GM23338 (cell line): ENCODE measurements around the gene FPGS. TPM values are rescaled to one million over a fixed set of nuclear protein-coding genes. Genes with fewer than 3 reads are reported as not detected.
A peak's percentile ranks its signal among the peaks of the same experiment; 100 is the strongest.

ENCODE experiments used
- ATAC-seq: fragments of 200-7000 bp; cut with Tn5 transposase; 3 replicates; pipeline ENCODE4 v1.9.1; 2020
- DNase-seq: peaks from one replicate; pipeline ENCODE4 v3.0.0-alpha.2; 2015; ENCODE audit warnings: low spot score
- H2AFZ ChIP-seq: fragments of 200-600 bp; sonication (generic); 2 replicates; pipeline ENCODE4 v1.8.0; 2016; ENCODE audit warnings: antibody characterized with exemption, mild to moderate bottlenecking, moderate library complexity
- H3F3A ChIP-seq: fragments of 200-600 bp; sonication (generic); replicated peaks from 2 replicates; pipeline ENCODE4 v1.8.0; 2017; ENCODE audit warnings: antibody characterized with exemption, mixed run types, low read depth
- H3K27ac ChIP-seq: fragments of 200-600 bp; sonication (generic); 2 replicates; pipeline ENCODE4 v1.6.1; 2016; ENCODE audit warnings: low read depth
- H3K27me3 ChIP-seq: fragments of 200-600 bp; sonication (generic); 2 replicates; pipeline ENCODE4 v1.8.0; 2016; ENCODE audit warnings: mild to moderate bottlenecking, mixed run types, moderate library complexity; ENCODE audit not compliant: insufficient read depth
- H3K36me3 ChIP-seq: fragments of 200-600 bp; sonication (generic); 2 replicates; pipeline ENCODE4 v1.8.0; 2016; ENCODE audit warnings: mild to moderate bottlenecking; ENCODE audit not compliant: insufficient read depth
- H3K4me1 ChIP-seq: fragments of 200-600 bp; sonication (generic); 2 replicates; pipeline ENCODE4 v1.8.0; 2016; ENCODE audit warnings: mild to moderate bottlenecking, moderate library complexity; ENCODE audit not compliant: insufficient read depth
- H3K4me2 ChIP-seq: fragments of 200-600 bp; sonication (generic); 2 replicates; pipeline ENCODE4 v1.7.1; 2017; ENCODE audit warnings: mixed run types
- H3K4me3 ChIP-seq: fragments of 200-600 bp; sonication (generic); 2 replicates; pipeline ENCODE4 v1.6.1; 2016; ENCODE audit warnings: mixed run types
- H3K79me2 ChIP-seq: fragments of 200-600 bp; sonication (generic); replicated peaks from 2 replicates; pipeline ENCODE4 v1.8.0; 2017; ENCODE audit warnings: mild to moderate bottlenecking; ENCODE audit not compliant: insufficient read depth
- H3K9me2 ChIP-seq: fragments of 200-600 bp; sonication (generic); 2 replicates; pipeline ENCODE4 v1.8.0; 2017; ENCODE audit not compliant: insufficient read depth
- H4K20me1 ChIP-seq: fragments of 200-600 bp; sonication (generic); replicated peaks from 2 replicates; pipeline ENCODE4 v1.8.0; 2017; ENCODE audit warnings: mild to moderate bottlenecking; ENCODE audit not compliant: insufficient read depth
- H3K27ac Mint-ChIP-seq: 2 replicates; pipeline ENCODE4 v1.8.0; 2020; ENCODE audit warnings: inconsistent platforms, mild to moderate bottlenecking, moderate library complexity, mixed read lengths
- H3K27me3 Mint-ChIP-seq: 3 replicates; pipeline ENCODE4 v1.8.0; 2022; ENCODE audit warnings: low read depth, mild to moderate bottlenecking, moderate library complexity, mixed read lengths, inconsistent platforms; ENCODE audit not compliant: insufficient read depth, poor library complexity
- H3K36me3 Mint-ChIP-seq: 3 replicates; pipeline ENCODE4 v1.8.0; 2021; ENCODE audit warnings: low read depth, mild to moderate bottlenecking, inconsistent platforms, moderate library complexity, mixed read lengths
- H3K4me1 Mint-ChIP-seq: 3 replicates; pipeline ENCODE4 v1.8.0; 2020; ENCODE audit warnings: mild to moderate bottlenecking, inconsistent platforms, mixed read lengths
- H3K4me3 Mint-ChIP-seq: 3 replicates; pipeline ENCODE4 v1.8.0; 2021; ENCODE audit warnings: moderate library complexity, mild to moderate bottlenecking, inconsistent platforms, mixed read lengths
- H3K9me3 Mint-ChIP-seq: 3 replicates; pipeline ENCODE4 v1.8.0; 2020; ENCODE audit warnings: moderate library complexity, mild to moderate bottlenecking, inconsistent platforms, mixed read lengths
- CREB1 ChIP-seq: fragments of 250-450 bp; sonication (Bioruptor Pico); IDR thresholded peaks from 2 replicates; pipeline ENCODE4 v1.5.0; 2020; ENCODE audit warnings: low read depth, mild to moderate bottlenecking, moderate library complexity
- CTCF ChIP-seq, 2 experiments: fragments of 200-600 bp in 1 of 2; sonication (generic) in 1 of 2; conservative IDR thresholded peaks; 2 replicates each; pipeline versions ENCODE4 v1.5.1 to v1.6.1; 2016 to 2017; ENCODE audit warnings: antibody characterized with exemption in 2 of 2, low read depth in 2 of 2, mild to moderate bottlenecking in 2 of 2, moderate library complexity in 1 of 2
- EZH2 ChIP-seq: fragments of 200-600 bp; sonication (generic); IDR thresholded peaks from one replicate; pipeline ENCODE4 v1.8.0; 2017; ENCODE audit warnings: antibody characterized with exemption, mild to moderate bottlenecking, low read depth; ENCODE audit not compliant: unreplicated experiment
- EZH2phosphoT487 ChIP-seq: fragments of 200-600 bp; sonication (generic); IDR thresholded peaks from one replicate; pipeline ENCODE4 v1.8.1; 2018; ENCODE audit warnings: antibody characterized with exemption; ENCODE audit not compliant: unreplicated experiment
- JUNB ChIP-seq: IDR thresholded peaks from one replicate; pipeline ENCODE4 v1.6.1; 2016; ENCODE audit warnings: antibody characterized with exemption; ENCODE audit not compliant: unreplicated experiment
- NANOG ChIP-seq: IDR thresholded peaks from 2 replicates; pipeline ENCODE4 v1.6.1; 2016; ENCODE audit warnings: antibody characterized with exemption, borderline replicate concordance
- POLR2AphosphoS5 ChIP-seq: IDR thresholded peaks from 2 replicates; pipeline ENCODE4 v1.6.1; 2016; ENCODE audit warnings: antibody characterized with exemption, low read depth
- REST ChIP-seq: IDR thresholded peaks from one replicate; pipeline ENCODE4 v1.6.1; 2018; ENCODE audit warnings: antibody characterized with exemption; ENCODE audit not compliant: unreplicated experiment
- STAT1 ChIP-seq: IDR thresholded peaks from one replicate; pipeline ENCODE4 v1.6.1; 2016; ENCODE audit warnings: antibody characterized with exemption; ENCODE audit not compliant: unreplicated experiment
- ZNF114 ChIP-seq: fragments of 250-450 bp; sonication (Bioruptor Pico); IDR thresholded peaks from 2 replicates; pipeline ENCODE4 v1.5.0; 2020; ENCODE audit warnings: mild to moderate bottlenecking, moderate library complexity
- ZNF331 ChIP-seq: fragments of 250-450 bp; sonication (Bioruptor Pico); IDR thresholded peaks from 2 replicates; pipeline ENCODE4 v1.5.0; 2020; ENCODE audit warnings: low read depth, mild to moderate bottlenecking, moderate library complexity
- ZNF462 ChIP-seq: fragments of 250-450 bp; sonication (Bioruptor Pico); IDR thresholded peaks from 2 replicates; pipeline ENCODE4 v1.5.0; 2020; ENCODE audit warnings: mild to moderate bottlenecking, moderate library complexity
- polyA plus RNA-seq: library from polyadenylated mRNA; unstranded; fragments of >200 nt; fragmentation: Nextera tagmentation; extraction: Ambion mirVana; gene quantifications from 2 replicates; pipeline ENCODE4 v1.2.1, GENCODE V29; 2016
- total RNA-seq: library from RNA; depleted of rRNA; stranded (reverse); fragments of >200 nt; shearing (Covaris generic); gene quantifications from 2 replicates; pipeline ENCODE4 v1.2.3, GENCODE V29; 2014

Gene FPGS
- total and polyA plus RNA-seq, 2 experiments from 2014 or later: 40.7 to 87.2 TPM

GRCh38 chr9:127853312-127854183, 50.9 kb downstream of the FPGS start:
- Histone ChIP-seq H3K4me1 (peaks cover 4% of the 10 kb centered on the region; the same call in 1 of the 2 replicates), H3K4me3 (no peak overlapping the region), H3F3A (no peaks in the 10 kb centered on the region), H4K20me1 (no peaks in the 10 kb centered on the region), H3K79me2 (no peaks in the 10 kb centered on the region), H3K4me2 (no peak overlapping the region), H3K36me3 (no peaks in the 10 kb centered on the region), H3K27ac (no peak overlapping the region), H3K27me3 (no peaks in the 10 kb centered on the region), H2AFZ (peak overlapping the region; percentile 90), H3K9me2 (no peaks in the 10 kb centered on the region)
- DNase-seq: no peak
- peaks cover 7% of the 10 kb centered on the region for H3K27me3 Mint-ChIP-seq
- H3K36me3 Mint-ChIP-seq: peaks cover 8% of the 10 kb centered on the region
- TF ChIP-seq EZH2: no peak
- TF ChIP-seq STAT1: no peak
- TF ChIP-seq POLR2AphosphoS5: no peak
- no peak for TF ChIP-seq ZNF331 (CRISPR knock-in tag)
- TF ChIP-seq CTCF (conservative IDR thresholded peaks at IDR 0.05; ENCODE audit: low read depth in 2 of 2): no peak
- TF ChIP-seq ZNF114 (CRISPR knock-in tag): no peak
- TF ChIP-seq REST: no peak
- no peak for TF ChIP-seq JUNB
- TF ChIP-seq CREB1 (CRISPR knock-in tag): no peak
- no peak for TF ChIP-seq EZH2phosphoT487
- no peak for TF ChIP-seq NANOG
- no peak for TF ChIP-seq ZNF462 (CRISPR knock-in tag)
- peaks cover 19% of the 10 kb centered on the region for H3K9me3 Mint-ChIP-seq
- peaks cover 7% of the 10 kb centered on the region for H3K4me1 Mint-ChIP-seq
- no peak overlapping the region for H3K27ac Mint-ChIP-seq
- ATAC-seq: no peak
- peak overlapping the region; percentile 26; the same call in 1 of the 3 replicates for H3K4me3 Mint-ChIP-seq
